ENCODE results near the gene ZNF335.

ZNF335 gene, protein sequence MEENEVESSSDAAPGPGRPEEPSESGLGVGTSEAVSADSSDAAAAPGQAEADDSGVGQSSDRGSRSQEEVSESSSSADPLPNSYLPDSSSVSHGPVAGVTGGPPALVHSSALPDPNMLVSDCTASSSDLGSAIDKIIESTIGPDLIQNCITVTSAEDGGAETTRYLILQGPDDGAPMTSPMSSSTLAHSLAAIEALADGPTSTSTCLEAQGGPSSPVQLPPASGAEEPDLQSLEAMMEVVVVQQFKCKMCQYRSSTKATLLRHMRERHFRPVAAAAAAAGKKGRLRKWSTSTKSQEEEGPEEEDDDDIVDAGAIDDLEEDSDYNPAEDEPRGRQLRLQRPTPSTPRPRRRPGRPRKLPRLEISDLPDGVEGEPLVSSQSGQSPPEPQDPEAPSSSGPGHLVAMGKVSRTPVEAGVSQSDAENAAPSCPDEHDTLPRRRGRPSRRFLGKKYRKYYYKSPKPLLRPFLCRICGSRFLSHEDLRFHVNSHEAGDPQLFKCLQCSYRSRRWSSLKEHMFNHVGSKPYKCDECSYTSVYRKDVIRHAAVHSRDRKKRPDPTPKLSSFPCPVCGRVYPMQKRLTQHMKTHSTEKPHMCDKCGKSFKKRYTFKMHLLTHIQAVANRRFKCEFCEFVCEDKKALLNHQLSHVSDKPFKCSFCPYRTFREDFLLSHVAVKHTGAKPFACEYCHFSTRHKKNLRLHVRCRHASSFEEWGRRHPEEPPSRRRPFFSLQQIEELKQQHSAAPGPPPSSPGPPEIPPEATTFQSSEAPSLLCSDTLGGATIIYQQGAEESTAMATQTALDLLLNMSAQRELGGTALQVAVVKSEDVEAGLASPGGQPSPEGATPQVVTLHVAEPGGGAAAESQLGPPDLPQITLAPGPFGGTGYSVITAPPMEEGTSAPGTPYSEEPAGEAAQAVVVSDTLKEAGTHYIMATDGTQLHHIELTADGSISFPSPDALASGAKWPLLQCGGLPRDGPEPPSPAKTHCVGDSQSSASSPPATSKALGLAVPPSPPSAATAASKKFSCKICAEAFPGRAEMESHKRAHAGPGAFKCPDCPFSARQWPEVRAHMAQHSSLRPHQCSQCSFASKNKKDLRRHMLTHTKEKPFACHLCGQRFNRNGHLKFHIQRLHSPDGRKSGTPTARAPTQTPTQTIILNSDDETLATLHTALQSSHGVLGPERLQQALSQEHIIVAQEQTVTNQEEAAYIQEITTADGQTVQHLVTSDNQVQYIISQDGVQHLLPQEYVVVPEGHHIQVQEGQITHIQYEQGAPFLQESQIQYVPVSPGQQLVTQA (N-terminal part only)

DNA sequence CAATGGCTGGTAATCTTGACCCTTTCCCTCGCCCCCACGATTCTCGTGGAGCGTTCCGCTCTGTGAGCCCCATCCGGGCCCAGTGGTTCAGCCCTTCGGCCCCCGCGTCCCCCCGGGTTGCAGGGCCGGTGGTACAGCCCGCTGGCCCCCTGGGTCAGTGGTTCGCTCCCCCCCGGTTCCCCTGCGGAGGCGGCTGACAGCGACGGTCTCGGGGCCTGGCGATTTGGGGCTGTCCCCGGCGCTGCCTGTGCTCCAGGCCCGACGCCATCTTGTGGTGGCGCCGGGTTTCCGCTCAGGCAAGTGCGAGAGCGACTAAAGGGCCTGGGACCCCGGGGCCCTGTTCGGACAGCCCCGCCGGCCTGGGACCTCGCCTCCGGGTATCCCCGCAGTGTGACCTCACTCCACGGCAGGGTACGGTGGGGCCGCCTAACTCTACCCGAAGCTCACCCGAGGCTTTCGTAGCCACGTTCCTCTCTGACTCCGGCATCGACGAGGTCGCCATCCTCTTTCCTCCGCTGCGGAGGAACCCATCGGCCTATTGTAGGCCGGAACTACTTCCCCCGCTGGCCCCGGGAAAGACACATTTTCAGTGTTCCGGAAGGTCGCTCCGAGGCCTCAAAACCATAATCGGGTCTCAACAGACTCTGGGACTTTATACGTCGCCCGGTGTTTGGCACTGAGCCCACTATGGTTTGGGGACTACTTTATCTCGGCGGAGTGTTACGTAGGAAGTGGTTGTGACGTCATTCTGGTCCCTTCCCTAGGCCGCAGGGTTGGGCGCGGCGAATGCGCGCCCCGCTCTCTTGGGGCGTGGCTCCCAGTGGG, at the start of gene ZNF335:
TSS of gene ZNF335 (minus strand) at position 529 of the 825 bp plus-strand sequence. CDS start 793 bp downstream, outside the sequence.
- DNase-seq (ENCODE audit: low read depth): peak; percentile 91

DNA sequence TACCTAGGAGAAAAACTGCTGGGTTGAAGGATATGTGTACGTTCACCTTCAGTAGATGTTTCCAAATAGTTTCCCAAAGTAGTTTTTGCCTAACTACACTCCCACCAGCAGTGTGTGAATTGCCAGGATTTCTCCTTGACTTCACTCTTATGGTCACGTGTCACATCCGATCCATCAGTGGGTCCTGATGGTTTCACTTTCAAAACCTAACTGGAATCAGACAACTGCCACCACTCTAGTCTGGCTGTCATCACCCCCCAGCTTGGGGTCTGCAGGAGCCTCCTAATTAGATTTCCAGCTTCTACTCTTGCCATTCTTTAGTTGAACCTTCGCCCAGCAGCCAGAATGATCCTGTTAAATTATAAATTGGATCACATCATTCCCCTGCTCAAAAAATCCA, 48.6 kb upstream of the ZNF335 start:
- DNase-seq (ENCODE audit: low read depth): no peak

DNA sequence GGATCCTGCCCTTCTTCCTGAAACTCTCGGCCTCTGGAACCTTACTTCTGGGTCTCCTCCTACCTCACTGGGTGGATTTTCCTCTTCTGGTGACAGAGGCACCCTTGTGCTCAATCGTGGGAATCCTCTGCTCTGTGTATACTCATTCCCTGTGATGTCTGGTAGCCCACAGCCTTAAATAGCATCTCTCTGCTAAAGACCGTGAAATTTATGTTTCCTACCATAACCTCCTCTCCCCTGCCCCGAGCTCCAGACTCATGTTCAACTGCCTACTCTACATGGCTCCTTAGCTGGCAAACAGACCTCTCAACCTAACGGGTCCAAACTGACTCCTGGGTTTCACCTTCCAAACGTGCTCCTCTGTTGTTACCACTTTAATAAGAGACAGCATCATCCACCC, 46.6 kb upstream of the ZNF335 start:
- DNase-seq (ENCODE audit: low read depth): no peak

DNA sequence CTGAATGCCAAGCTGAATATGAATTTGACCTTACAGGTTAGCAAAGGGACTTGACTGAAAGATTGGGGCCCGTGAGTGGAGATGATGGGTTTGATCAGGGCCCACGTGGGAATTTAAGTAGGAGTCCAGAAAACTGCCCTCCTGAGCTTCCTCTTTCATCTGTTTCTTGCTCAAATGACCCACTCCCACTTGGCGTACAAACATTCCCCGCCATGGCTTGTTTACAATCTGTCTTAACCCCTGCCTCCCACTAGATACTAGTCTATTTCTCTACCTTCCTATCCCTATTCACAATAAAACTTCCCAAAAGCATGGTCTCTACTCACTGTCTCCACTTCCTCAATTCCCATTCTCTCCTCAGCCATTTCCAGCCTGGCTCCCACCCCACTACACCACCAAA, 46.1 kb upstream of the ZNF335 start:
- DNase-seq (ENCODE audit: low read depth): no peak

DNA sequence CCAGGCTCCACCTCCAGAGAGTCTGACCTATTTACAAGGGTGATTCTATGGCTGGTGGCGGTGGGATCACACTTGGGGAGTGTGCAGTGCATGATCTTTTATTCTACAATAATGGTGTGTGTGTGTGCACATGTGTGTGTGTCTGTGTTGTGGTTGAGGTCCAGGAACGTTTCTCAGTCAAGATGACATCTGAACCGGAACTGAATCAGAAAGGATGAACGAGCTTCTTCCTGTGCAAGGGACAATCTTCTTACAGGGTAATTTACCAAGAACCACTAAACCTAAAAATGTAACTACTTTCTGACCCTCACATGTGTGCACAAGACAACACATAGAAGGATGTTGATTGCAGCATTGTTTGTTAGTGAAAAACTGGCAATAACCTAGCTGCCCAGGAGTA, 45.3 kb upstream of the ZNF335 start:
- no peak for DNase-seq (ENCODE audit: low read depth)

DNA sequence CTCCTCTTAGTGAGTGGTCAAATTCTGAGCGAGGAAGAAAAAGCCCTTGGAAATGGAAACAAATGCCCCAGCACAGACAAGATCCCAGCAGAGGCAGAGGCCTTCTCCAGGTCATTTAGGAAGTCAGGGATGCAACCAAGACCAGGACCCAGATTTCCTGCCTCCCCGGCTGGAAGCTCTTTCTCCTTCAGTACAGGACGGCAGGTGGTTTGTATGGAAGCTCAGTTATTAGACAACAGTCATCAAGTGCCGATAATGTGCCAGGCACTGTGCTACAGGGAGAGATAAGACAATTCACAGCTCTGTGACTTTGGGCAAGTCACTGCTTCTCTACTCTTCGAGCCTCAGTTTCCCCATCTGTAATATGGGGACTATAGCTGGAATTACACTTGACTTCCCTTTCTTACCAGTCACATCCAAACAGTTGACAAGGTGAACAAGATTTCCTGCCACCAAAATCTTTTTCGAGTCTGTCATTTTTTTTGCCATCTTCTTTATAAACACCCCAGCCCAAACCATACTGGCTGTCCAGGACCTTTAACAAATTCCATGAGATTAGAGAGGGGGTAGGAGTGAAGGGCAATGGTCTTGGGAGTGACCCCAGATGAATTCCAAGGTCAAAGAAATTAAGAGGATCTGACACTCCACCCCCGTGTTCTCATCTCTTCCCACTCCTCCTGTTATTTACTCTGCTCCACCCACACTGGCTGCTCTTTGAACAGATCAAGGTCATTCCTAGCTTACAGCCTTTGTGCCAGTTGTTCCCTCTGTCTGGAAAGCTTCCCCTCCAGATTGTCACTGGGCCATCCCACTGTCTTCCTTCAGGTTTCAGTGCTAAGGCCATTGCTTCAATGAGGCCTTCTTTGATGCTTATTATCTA, 42.8 kb upstream of the ZNF335 start:
- no peak for DNase-seq (ENCODE audit: low read depth)

DNA sequence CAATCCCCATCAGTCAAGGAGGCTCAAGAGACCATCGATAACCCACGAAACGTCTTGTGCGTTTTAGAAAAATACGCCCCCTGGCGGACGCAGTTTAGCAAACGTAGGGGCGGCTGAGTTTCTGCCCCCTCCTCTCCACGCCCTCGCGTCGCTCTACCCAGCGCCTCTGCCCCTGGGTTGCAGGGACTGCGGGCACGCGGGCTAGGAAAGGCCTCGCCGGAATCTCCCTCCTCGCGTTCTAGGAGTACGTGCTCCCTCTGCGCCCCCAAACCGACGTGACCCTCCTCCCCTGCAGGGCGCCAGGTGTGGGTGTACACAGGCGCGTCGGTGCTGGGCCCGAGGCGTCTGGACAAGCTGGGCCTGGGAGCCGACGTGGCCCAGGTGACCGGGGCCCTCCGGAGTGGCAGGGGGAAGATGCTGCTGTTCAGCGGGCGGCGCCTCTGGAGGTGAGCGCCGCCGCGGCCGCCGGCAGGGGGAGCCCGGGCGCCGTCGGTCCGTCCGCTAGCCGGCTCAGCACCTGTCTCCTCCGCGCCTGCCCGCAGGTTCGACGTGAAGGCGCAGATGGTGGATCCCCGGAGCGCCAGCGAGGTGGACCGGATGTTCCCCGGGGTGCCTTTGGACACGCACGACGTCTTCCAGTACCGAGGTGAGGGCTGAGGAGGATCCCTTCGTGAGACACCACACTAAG, 42.0 kb upstream of the ZNF335 start:
- DNase-seq (ENCODE audit: low read depth): peak; percentile 52

DNA sequence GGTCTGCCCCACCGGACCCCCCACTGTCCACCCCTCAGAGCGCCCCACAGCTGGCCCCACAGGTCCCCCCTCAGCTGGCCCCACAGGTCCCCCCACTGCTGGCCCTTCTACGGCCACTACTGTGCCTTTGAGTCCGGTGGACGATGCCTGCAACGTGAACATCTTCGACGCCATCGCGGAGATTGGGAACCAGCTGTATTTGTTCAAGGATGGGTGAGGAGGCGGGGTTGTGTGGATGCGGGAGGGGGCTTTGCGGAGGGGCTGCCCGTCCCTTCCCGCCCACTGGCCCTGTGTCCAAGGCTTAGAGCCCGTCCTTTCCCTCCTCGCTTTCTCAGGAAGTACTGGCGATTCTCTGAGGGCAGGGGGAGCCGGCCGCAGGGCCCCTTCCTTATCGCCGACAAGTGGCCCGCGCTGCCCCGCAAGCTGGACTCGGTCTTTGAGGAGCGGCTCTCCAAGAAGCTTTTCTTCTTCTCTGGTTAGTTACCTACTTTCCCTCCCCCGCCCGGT, 41.4 kb upstream of the ZNF335 start:
- no peak for DNase-seq (ENCODE audit: low read depth)

DNA sequence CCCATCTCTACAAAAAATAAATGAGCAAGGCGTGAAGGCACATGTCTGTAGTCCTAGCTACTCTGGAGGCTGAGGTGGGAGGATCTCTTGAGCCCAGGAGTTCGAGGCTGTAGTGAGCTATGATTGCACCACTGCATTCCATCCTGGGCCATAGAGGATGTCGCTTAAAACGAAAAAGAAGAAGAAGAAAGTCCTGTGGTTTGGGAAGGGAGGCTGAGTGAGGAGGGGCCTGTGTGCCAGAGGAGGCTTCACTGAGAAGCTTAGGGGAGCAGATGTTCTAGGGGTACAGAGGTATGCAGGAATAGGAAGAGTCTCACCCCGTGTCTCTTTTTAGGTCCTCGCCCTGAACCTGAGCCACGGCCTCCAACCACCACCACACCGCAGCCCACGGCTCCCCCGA, 40.9 kb upstream of the ZNF335 start:
- no peak for DNase-seq (ENCODE audit: low read depth)

DNA sequence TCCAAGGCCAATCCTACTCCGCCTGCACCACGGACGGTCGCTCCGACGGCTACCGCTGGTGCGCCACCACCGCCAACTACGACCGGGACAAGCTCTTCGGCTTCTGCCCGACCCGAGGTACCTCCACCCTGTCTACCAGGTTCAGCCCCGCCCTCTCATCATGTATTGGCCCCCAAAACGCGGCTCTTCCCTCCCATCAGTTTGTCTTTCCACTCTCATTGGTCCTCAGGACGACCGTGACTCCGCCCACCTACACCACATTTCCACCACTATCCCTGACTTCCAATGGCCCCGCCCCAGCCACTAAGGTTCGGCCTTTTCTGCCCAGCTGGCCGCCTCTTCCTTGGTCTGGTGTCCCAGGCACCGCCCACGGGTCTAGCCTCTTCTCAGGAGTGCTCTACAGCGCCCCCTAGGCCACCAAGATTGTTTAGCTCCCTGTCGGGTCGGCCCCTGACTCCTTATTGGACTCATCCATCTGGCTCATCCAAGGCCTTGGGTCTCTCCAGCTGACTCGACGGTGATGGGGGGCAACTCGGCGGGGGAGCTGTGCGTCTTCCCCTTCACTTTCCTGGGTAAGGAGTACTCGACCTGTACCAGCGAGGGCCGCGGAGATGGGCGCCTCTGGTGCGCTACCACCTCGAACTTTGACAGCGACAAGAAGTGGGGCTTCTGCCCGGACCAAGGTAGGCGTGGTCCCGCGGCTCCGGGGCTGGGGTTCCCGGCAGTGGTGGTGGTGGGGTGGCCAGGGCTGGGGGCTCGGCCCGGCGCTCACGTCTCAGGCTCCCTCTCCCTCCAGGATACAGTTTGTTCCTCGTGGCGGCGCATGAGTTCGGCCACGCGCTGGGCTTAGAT, 39.9 kb upstream of the ZNF335 start:
- DNase-seq (ENCODE audit: low read depth): peak; percentile 55

DNA sequence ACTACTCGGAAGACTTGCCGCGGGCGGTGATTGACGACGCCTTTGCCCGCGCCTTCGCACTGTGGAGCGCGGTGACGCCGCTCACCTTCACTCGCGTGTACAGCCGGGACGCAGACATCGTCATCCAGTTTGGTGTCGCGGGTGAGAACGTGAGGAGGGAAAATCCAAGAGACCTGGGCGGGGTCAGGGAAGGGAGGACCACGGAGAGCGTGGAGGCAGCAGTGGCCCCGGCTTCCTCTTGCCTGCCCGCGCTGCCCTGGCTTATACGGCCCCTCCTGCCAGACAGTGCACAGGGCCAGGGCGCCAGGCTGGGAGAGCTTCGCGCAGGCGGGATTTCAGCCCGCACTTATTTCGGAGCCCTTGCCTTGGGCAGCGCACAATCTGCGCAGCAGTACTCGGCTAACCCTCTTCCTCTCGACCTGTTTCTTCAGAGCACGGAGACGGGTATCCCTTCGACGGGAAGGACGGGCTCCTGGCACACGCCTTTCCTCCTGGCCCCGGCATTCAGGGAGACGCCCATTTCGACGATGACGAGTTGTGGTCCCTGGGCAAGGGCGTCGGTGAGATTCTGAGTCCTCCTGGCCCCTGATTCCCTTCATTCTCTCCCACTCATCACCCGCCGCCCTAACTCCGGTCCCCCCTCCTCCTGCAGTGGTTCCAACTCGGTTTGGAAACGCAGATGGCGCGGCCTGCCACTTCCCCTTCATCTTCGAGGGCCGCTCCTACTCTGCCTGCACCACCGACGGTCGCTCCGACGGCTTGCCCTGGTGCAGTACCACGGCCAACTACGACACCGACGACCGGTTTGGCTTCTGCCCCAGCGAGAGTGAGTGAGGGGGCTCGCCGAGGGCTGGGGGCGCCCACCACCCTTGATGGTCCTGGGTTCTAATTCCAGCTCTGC, 38.7 kb upstream of the ZNF335 start:
- no peak for DNase-seq (ENCODE audit: low read depth)

DNA sequence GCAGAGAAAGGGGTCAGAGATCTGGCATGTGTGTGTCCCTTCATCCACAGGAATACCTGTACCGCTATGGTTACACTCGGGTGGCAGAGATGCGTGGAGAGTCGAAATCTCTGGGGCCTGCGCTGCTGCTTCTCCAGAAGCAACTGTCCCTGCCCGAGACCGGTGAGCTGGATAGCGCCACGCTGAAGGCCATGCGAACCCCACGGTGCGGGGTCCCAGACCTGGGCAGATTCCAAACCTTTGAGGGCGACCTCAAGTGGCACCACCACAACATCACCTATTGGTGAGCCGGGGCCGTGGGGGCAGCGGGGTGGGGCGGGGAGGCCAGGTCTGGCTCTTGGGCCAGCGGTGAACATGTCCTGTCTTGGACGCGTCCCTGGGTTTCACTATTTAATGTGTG, 37.8 kb upstream of the ZNF335 start:
- no peak for DNase-seq (ENCODE audit: low read depth)

DNA sequence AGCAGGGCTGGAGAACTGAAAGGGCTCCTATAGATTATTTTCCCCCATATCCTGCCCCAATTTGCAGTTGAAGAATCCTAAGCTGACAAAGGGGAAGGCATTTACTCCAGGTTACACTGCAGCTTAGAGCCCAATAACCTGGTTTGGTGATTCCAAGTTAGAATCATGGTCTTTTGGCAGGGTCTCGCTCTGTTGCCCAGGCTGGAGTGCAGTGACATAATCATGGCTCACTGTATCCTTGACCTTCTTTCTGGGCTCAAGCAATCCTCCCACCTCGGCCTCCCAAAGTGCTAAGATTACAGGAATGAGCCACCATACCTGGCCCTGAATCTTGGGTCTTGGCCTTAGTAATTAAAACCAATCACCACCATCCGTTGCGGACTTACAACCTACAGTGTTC, 35.7 kb upstream of the ZNF335 start:
- DNase-seq (ENCODE audit: low read depth): no peak

DNA sequence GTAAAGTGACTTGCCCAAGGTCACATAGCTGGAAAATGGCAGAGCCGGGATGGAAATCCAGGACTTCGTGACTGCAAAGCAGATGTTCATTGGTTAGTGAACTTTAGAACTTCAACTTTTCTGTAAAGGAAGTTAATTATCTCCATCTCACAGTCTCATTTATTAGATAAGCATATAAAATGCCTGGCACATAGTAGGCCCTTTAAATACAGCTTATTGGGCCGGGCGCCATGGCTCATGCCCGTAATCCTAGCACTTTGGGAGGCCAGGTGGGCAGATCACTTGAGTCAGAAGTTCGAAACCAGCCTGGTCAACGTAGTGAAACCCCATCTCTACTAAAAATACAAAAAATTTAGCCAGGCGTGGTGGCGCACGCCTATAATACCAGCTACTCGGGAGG, 35.0 kb upstream of the ZNF335 start:
- DNase-seq (ENCODE audit: low read depth): no peak

DNA sequence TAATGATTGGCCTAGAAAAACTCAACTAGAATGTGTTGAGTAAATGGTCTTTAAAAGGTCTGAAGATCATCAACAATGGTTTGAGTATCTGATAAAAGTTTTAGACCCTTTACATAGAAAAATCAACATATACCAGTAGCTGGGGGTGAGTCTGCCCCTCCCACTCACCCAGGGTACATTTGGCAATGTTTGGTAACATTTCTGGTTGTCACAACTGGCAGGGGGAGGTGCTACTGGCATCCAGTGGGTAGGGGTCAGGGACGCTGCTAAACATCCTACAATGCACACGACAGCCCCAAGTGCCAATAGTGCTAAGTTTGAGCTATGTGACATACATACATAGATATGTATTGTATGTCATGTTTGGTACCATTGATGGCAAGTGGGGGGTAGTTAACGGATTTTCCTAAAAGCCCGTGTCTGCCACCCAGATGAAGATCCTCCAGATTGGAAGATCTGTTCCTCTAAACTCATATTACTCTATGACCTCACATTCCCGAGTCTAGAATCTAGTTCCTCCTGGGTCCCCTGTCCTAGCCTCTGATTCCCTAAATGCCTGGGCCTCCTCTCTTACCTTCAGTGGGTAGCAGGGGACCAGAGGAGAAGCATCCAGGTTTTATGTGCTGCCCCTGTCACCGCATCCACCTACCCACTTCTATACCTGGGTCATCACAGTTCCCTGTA, 34.2 kb upstream of the ZNF335 start:
- no peak for DNase-seq (ENCODE audit: low read depth)

DNA sequence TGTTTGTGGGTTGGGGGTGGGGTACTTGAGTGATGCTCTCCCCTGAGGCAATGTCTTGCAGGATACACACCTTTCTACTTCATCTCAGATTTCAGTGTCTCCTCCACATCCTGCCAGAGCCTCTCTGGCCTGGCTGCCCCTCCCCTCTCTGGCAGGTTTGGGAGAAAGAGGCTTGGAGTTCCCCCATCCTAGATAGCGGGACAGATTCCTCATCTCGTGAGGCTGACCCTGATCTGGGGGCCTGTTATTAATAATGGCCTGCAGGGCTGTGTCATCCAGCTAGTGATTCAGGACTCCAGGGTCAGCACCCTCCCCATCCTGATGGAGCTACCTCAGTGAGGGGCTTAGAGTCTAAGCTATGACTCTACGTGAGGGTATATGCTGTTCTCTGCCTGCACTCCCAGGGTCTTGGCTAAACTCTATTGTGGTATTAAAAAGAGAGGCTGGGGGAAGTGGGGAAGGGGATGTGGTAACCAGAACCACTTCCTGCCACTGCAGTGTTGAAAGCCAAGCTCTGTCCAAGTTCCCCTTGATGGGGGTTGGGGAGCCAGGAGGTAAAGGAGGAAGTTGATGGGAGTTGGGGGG, 33.0 kb upstream of the ZNF335 start:
- peak; percentile 85 for DNase-seq (ENCODE audit: low read depth)

DNA sequence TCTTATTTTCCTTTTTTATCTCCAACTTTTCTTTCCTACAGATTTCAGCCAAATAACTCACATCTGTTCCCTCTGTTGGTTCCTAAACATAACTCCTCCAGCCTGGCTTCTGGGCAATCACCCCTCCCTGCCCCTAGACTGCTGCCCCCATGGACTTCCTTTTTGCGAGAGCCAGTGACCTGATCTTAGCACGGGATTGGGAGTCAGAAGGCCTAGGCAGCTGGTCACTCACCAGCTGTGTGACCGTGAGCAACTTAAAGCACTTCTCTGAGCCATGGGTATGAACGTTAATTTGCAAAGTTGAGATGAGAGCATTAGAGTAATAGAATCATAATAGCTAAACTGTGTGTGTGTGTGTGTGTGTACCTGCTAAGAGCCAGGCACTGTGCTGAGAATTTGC, 32.2 kb upstream of the ZNF335 start:
- DNase-seq (ENCODE audit: low read depth): peak; percentile 45

All from CMK (cell line).